GM12864 (cell line): Measurements from ENCODE around the gene POLR2F.
"Not testable (repeated sequence)": the region's sequence is repeated elsewhere in the genome, so short reads cannot be mapped to it uniquely, and the experiment has no call there.

Source experiments
- DNase-seq: peaks from one replicate; pipeline ENCODE4 v3.0.0-alpha.2; 2011; ENCODE audit warnings: low read depth
- H3K4me3 ChIP-seq: 2 replicates; pipeline ENCODE4 v1.5.1; 2011; ENCODE audit warnings: mild to moderate bottlenecking, low read depth, low read length, control low read depth
- CTCF ChIP-seq: IDR thresholded peaks from 2 replicates; pipeline ENCODE4 v1.5.1; 2011; ENCODE audit warnings: low read depth, mild to moderate bottlenecking, moderate library complexity, low read length, control low read depth, inconsistent platforms; ENCODE audit errors: missing control alignments

Gene POLR2F

GRCh38 chr22:37943136-37943824, 10.2 kb upstream of the POLR2F start:
- H3K4me3 ChIP-seq: no peak overlapping the region
- TF ChIP-seq CTCF: no peak
- no peak for DNase-seq

DNA sequence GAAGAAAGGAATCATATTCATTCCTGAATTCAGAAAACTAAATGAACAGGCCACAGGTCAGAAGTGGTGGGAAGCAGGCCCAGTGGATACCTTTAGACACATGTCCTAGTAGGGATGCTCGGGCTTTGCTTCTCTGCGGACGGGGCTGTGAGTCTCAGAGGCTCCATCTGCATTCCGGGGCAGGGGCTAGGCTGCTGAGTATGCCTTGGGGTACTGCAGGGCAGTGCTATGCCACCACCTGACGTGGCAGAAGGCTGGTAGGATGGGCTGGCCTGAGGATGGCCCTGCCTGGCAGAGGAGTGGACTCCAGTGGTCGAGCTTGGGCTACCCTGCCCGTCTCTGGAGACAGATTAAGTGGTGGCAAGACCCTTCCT, 9.7 kb upstream of the POLR2F start:
- DNase-seq: no peak
- TF ChIP-seq CTCF: no peak
- H3K4me3 ChIP-seq: no peak overlapping the region

- H3K4me3 ChIP-seq, DNase-seq: not testable (repeated sequence)
These were observed 9.1 kb upstream of the POLR2F start for GRCh38 chr22:37944423-37944822.

GRCh38 chr22:37947142-37947795, 6.2 kb upstream of the POLR2F start:
- H3K4me3 ChIP-seq, DNase-seq: not testable (repeated sequence)

DNA sequence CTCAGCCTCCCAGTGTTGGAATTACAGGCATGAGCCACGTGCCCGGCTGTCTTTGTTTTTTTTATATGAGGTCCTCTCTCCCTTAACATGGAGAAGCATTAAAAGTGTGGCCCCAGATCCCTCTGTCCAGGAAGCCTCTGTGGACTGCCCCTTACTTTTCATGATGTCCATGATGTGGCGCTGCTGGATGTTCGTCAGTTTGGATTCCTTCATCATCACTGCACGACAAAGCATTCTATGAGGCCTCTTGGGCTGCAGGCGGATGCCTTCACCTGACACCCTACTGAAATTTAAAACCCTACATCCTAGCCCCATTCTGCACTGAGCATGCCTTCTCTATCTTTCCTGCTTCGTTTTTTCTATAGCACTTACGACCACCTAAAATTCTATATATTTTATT, 2.2 kb upstream of the POLR2F start:
- DNase-seq: no peak
- no peak overlapping the region for H3K4me3 ChIP-seq
- no peak for TF ChIP-seq CTCF

GRCh38 chr22:37952629-37953028, 870 bp upstream of the POLR2F start:
- DNase-seq: not testable (repeated sequence)
- peak overlapping the region; percentile 81 for H3K4me3 ChIP-seq

- peak overlapping the region; percentile 81 for H3K4me3 ChIP-seq
- no peak for TF ChIP-seq CTCF
- no peak for DNase-seq
These were observed 450 bp upstream of the POLR2F start for GRCh38 chr22:37953062-37953436.

DNA sequence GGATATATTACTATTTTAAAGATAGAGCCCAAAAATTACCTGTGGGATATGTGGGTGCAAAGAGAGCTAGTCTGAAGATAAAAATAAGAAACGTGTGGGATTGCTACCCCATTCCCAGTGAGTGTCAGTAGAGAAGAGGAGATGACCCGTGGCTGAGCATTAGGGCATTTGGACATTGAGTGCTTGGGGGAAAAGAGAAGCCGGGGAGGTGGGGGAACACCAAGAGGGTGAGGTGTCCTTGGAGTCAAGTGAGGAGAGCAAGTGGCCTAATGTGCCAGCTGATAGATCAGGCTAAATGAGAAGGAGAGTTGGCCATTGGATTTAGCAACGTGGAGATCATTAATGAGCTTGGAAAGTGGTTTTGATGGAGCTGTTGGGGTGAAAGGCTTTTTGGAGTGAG, 1.2 kb downstream of the POLR2F start:
- no peak for DNase-seq
- H3K4me3 ChIP-seq: peak overlapping the region; percentile 81; the same call in 1 of the 2 replicates
- TF ChIP-seq CTCF: no peak

DNA sequence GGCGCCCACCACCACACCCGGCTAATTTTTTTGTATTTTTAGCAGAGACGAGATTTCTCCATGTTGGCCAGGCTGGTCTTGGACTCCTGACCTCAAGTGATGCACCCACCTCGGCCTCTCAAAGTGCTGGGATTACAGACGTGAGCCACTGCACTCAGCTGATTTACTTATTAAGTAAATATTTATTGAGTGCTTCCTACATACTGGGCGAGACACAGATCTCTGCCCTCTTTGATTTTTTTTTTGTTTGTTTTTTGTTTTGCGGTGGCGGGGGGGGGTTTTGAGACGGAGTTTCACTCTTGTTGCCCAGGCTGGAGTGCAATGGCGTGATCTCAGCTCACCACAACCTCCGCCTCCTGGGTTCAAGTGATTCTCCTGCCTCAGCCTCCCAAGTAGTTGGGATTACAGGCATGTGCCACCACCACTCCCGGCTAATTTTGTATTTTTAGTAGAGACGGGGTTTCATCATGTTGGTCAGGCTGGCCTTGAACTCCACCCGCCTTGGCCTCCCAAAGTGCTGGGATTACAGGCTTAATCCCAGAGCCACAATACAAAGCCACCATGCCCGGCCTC, 2.4 kb downstream of the POLR2F start:
- H3K4me3 ChIP-seq, DNase-seq: not testable (repeated sequence)
